Colon (tissue), 2 donors: ENCODE measurements around the gene GSG1L.
A peak's percentile ranks its signal among the peaks of the same experiment; 100 is the strongest.
"Not testable (repeated sequence)": the region's sequence is repeated elsewhere in the genome, so short reads cannot be mapped to it uniquely, and the experiment has no call there.

Source experiments
- FAIRE-seq: peaks from 2 replicates; lab custom pipeline; 2012; peaks lifted over from hg19 to GRCh38; lab: Jason Lieb, UNC
- donor health status: control.
- donor health status: control.

Gene GSG1L

DNA sequence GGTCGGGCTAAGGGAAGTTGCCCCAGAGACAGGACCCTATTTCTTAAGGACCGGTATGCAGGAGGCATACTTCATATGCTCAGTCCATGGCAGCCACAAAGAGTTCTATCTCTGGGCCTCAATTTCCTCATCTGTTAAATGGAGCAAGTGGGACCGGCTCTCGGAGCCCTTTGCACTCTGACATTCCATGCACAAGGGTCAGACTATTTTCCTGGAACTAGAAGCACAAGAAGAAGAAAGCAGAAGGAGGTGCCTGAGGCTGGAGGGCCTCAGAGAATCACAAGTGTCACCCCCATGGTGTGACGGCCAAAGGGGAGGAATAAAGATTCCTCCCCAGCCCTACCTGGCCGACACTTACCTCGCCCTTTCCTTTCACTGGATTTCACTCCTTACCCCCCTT, 115.8 kb downstream of the GSG1L start:
- no peak for FAIRE-seq

DNA sequence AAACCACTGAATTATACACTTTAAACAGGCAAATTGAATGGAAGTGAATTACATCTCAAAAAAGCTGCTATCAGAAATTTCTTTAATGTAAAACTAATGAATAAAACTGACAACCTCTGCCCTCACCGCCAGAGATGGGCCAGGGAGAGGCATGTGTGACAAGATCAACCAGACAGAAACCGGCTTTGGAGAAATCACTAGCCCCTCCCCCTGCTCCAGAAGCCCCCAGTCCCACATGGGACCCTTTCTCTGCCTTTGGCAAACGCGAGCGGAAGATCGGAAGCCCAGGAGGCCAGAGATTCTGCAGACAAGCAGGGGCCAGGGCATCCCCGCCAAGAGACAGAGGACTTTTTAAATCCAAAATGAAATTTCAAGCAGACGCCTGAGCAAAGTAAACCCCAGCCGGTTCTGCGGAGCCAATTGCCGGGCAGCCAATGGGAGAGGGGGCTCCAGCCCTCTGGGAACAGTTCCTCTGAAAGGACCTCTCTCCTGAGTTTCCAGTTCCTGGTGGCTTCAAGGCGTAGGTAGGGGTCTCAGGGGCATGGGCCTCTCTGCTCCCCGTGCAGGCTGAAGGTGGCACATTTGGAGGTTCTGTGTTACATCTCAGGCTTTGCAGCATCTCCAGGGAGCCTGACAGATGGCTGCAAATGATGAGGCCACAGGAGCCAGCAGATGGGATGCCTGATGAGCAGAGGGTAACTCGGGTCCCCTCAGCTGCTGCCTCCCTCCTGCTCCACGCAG, 118.1 kb downstream of the GSG1L start:
- FAIRE-seq: no peak

DNA sequence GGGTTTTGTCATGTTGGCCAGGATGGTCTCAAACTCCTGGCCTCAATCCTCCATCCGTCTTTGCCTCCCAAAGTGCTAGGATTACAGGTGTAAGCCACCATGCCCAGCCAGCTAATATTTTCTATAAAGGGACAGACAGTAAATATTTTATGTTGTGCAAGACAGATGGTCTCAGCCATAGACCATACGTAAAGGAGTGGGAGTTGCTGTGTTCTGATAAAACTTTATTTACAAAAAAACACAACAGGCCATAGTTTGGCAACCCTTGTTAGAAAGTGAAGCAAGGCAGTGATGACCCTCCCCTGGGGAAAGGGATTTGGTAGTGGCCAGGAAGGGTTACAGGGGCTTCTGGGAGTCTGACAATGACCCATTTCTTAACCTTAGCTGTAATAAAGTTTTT, 119.7 kb downstream of the GSG1L start:
- no peak for FAIRE-seq

DNA sequence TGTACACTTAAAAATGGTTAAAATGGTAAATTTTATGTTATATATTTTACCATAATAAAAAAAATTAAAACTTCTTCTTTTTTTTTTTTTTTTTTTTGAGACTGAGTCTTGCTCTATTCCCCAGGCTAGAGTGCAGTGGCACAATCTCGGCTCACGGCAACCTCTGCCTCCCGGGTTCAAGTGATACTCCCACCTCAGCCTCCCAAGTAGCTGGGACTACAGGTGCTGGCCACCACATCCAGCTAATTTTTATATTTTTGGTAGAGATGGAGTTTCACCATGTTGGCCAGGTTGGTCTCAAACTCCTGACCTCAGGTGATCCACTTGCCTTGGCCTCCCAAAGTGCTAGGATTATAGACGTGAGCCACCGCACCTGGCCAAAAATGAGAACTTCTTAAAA, 121.4 kb downstream of the GSG1L start:
- not testable (repeated sequence) for FAIRE-seq

DNA sequence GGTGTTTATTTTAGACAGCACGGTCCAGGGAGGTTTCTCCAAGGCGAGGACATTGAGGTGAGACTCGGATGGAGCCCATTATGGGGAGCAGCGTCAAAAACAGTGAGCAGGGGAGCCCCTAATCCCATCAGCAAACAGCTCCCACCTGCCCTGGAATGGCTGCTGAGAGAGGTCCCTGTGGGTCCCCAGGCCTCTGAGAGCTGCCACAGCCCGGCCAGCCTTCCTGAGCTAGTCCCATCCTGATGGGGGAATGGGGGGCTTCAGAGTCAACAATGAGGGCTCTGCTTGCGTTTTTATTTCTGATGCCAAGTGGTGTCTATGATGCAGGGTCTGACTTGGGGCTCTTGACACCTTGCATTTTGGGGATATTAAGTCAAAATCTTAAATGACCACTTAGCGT, 128.4 kb downstream of the GSG1L start:
- no peak for FAIRE-seq

DNA sequence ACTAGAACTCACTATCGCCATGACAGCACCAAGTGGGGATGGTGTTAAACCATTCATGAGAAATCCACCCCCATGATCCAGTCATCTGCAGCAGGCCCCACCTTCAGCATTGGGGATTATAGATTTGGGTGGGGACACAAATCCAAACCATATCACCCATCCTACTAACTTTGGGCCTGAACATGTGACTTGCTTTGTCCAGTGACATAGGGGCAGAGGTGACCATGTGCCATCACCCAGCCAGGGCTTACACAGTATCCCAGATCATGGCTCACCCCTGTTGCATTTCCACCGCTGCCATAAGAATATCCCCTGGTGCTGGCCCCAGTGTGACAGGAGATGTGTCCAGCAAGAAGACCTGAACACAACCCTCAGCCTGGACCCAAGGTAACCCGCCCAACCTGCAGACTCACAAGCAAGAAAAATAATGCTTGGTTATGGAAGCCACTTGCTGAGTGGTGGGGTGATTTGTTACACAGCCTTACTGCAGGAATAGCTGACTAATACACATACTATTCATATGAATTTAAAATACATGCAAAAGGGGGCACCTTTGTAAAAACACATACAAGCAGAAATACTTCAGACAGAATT, 130.9 kb downstream of the GSG1L start:
- no peak for FAIRE-seq

DNA sequence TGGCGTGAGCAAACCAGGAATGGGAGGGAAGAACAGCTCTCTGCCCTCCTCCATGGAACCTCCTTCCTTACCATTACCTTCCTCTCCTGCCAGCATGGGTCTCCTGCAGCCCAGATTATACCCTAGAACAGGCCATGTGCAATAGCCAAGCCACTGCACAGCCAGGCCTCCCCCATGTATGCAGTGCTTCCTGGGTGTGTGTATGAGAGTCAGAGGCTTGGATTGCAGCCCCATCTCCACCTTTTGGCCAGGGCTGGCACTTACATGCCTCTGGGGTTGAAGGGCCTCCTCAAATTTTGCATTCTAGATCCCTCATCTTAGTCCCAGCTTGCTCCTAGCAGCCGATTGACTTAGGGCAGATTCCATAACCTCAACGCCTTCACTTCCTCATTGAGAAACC, 133.7 kb downstream of the GSG1L start:
- FAIRE-seq: no peak

DNA sequence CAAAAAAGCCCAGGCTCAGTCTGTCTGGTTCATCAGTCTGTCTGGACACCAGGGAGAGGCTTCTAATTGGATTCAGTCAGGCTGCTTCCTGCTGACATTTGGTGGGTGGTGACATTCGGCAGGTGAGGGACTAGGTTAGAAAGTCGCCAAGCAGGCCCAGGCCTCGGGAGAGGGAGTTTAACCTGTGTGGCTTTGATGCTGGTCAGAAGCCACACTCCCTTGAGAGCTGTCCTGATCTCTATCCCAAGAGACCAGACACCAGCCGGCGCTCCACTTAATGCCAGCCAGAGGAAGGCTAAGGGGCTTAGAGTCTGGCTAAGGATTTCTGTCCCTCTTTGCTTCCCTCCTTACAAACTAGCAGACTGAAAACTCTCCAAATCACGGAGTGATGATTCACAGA, 135.0 kb downstream of the GSG1L start:
- FAIRE-seq: no peak

DNA sequence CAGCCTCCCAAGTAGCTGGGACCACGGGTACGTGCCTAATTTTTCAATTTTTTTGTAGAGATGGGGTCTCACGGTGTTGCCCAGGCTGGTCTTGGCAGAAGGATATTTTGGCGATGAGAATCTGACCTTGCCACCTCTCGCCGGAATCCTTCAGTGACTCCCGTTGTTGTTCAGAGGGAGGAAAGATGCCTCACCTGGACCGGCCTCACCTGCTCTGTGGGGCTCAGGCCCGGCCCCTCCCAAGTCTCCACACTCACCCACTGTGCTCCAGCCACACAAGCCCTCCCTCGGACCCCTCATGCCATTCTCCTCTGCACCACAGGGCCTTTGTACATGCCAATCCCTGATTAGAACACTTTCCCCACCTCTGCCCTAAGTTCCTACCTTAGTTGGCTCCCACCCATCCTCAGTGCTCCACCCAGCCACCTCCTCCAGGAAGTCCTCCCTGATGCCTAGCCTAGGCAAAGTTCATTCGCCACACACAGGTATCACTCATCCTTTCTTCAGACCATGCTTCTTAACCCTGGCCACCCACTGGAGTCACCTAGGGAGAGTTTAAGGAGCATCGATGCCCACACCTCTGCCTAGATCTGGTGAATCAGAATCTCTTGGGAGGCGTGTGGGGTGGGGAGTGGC, 136.1 kb downstream of the GSG1L start:
- no peak for FAIRE-seq

DNA sequence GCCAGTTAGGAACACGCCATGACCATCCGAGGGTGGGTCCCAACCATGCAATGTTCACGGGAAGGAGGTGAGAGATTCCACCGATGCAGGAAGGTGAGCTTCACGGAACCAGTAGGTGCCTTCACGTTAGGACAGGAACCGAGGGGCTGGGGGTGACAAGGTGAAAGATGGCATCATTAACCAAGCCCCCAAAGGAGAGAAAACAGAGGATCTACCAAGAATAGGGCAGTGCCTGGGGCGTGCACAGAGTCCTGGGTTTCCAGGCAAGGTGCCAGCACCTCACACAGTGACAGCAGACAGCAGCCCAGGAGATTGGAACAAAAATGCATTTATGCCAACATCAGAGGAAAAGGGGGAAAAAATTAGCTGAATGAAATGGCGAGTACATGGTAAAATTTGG, 137.9 kb downstream of the GSG1L start:
- FAIRE-seq: no peak

DNA sequence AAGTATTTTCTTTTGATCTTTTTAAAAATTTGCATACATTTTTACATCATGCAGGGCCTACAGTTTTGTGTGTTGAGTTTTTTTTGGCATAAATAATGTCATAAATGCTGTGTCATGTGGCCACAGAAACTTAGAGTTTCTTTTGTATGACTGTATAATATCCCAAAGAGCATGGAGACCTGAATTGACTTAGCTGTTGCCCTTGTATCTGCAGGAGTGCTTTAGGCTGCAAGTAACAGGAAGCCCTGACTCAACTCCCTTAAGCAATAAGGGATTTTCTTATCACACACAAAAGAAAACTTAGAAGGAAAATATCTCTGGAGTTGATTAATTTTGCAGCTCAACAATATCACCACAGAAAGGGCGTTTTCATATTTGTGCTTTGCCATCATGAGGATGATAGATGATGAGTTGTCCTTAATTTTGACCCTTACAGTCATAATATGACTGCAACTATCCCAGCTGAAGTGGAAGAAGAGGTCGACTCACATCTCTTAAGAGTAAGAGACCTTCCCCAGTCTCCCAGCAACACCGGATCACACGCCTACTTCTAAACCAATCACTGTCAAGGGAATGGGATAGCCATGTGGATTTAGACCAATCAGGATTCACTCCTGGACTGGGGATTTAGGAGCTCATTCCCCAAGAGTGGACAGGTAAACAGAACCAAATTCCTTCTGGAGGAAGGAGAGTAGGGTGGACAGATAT, 138.9 kb downstream of the GSG1L start:
- FAIRE-seq: no peak

DNA sequence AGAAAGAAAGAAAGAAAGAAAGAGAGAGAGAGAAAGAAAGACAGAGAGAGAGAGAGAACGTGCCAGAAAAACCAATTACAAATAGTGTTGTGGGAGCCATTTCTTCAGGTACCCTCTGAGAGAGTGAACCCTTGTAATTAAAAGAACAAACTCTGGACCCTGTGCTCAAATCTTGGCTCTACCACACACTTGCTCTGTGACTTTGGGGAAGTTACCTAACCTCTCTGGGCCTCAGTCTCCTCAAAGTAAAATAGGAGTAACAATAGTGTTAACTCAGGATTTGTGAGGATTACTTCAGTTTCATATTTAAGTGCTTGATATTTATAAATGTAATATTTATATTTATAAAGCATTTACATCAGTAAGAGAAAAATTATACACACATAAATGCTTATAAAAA, 139.8 kb downstream of the GSG1L start:
- peak; percentile 24 for FAIRE-seq

DNA sequence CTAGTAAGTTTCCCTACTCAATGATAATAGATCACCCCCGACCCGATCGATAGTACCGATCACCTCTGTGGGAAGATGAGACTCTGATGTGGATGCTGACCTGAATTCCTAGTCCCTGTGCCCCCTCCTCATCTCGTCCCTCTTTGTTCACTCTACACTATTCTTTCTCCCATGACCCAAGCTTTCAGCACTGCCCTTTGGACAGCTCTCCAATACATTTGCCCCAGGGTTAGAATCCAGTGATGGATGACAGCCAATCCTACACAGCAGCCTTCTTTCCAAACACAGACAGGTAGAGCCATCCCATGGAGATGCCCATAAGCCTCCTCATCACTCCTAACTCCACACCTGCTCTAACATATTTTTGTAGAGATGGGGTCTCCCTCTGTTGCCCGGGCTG, 141.1 kb downstream of the GSG1L start:
- FAIRE-seq: no peak

DNA sequence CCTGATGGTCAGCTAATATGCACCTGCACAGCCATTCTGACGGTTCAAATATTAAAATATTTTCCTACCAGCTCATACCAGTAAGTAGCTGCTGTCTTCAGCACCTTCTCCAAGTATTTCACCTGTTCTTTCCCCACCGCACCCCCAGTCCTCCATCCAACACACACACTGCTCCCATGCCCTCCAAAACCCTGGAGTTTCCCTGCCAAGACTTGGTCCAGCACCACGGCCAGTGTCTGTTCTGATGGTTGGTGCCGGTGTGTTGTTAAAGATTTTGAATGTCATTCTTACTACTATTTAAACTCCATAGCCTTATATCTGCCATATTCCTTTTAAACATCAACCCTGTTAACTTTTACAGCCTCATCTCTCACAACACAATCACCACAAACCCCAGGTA, 142.4 kb downstream of the GSG1L start:
- FAIRE-seq: no peak

DNA sequence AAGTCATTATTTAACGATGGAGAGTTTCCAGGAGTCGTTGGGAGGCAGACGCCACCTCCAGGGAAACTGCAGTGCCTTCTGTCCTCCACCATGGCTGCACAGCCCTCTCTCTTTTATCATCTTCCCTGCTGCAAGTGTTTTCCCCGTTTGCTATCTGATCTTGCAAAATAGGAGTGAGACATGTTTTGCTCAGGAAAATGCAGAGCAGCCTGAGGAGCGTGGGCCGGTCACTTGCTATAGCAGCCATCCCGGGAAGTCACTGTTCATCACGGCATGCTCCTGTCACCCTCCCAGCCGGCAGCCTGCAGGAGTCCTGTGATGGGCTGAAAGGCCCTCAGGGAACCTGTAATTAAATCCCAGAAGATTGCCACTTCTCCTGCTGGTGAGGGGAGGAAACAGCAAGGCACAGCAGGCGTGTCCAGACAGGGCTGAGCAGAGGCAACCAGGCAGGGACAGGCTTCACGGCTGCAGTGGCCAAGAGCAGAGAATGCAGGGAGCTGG, 143.1 kb downstream of the GSG1L start:
- FAIRE-seq: no peak

DNA sequence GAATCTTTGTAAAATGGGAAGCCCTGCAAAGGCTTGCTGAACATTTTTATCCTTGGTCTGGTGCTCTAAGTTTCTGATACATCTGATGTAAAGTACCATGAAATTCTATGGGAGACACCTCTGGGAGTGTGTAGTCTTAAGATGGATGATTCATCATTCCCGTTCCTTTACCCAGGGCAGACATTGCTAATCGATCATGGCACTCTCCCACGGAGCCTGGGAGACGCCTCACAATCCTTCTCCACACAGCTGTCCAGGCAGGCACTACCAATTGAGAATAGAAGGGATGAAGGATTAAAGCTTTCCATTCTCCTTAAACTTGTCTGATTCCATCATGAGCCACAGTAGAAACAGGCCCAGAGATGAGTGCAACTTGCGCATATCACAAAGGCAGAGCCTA, 144.8 kb downstream of the GSG1L start:
- no peak for FAIRE-seq

DNA sequence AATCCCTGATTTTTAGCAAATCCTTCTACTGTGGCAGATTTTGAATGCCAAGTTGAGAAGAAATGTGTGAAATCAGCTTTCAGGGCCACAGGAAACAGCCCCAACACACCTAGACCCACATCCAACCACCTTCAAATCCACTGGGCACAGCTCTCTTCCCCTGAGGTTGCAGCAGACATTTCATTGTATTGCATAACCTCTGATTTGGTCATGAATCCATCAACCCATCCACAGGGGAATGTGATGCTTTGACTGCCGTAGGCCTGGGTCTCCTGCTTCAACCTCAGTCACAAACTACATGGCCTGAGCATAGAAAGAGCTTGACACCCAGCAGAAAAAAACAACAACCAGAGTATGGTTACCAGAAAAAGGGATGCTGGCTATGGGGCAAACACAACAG, 145.6 kb downstream of the GSG1L start:
- FAIRE-seq: no peak

DNA sequence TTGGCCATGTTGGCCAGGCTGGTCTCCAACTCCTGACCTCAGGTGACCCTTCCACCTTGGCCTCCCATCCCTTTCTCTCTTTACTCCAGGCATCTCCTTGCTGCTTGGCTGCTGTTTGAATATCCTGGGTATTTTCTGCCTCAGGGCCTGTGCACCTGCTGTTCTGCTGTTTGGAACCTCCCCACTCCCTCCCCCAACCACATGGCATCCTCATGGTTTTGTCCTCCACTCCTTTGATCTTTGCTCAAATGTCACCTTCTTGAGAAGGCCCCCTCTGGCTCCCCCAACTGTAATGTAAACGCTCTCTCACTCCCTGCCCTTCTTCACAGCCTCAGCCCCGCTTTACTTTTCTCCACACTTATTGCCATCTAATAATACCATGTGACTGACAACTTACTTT, 152.0 kb downstream of the GSG1L start:
- FAIRE-seq: no peak

DNA sequence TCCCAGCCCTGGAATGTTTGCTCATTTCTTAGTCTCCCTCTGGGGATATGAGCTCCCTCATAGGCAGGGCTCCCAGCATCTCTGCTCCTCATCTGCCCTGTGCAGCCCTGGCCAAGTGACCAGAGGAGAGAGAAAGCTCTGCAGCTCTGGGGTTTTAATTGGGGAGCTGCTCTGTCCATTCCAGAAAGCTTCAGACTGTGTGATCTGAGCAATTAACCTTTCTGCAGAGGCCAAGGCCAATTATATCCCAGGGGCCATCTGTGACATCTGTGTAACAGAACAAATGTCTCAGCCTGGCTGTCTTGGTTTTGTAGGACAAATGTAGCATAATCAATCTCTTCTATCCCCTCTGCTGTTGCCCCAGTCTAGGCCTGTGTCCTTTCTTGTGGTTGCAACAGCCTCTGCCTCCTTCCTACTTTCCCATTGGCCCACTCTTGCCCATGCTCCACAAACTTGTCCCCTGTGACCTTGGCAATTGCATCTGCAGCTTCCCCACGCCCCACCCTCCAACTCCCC, 156.0 kb downstream of the GSG1L start:
- no peak for FAIRE-seq

DNA sequence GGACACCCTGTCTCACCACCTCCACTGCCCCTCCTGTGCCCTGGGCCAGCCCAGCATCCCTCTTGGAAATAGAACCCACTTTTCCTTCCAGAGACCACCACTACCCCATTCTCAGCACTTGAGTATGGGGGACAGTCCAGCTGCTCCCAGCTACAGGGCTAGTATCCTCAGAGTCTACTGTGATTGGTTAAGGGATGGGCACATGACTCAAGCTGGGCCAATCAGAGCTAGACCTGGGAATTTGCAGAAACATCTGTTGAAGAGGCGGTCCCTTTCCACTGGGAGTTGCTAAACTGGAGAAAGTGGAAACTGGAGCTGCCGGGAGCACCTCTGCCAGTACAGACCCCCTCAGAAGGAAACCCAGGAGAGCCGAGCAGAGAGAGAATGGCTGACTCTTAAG, 156.6 kb downstream of the GSG1L start:
- FAIRE-seq: no peak

DNA sequence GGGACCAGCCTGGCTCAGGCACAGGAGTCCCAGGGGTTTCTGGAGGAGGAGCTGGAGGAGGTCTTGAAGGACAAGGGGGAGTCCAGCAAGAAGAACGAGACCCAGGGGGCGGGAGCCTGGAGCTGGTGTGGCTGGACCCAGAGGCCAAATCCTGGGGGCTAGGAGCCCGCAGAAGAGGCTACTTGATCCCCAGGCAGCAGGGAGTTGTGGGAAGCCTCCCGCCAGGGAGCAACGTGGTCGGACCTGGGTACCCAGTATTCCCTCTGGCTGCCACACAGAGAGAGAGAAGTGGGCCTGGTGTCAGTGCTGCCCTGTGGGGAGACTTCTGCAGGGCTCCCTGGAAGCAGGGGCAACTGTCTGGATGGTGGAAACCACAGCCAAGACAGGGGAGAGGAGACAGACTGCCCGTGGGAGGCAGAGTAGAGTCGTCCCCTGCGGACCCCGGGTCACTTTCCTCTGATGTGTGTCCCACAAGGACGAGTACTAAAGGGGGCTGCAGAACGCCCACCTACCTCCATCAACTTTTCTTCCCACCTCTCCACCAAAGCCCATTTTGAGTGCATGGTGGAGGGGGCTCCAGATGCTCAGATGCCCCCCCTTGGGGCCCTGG, 160.4 kb downstream of the GSG1L start:
- no peak for FAIRE-seq

DNA sequence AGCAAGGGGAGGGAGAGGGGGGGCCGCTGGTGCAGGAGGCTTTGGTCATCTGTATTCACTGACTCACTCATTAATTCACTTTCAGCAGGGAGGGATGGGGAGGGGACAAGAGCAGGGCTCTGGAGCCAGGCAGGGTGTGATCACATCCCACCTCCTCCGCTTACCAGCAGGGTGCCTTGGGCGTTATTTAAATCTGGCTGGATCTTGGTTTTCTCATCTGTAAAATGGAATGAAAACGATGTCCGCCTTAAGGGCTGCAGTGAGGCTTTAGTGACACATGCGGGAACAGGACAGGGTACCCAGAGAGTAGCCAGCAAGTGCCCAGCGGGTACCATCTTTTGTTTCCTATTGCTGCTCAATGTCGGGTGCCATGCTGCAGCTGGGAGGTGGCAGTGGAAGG, 161.0 kb downstream of the GSG1L start:
- no peak for FAIRE-seq
